AG08395 (cell line): ENCODE measurements around the gene GLB1L.
A peak's percentile ranks its signal among the peaks of the same experiment; 100 is the strongest.
"Not testable (repeated sequence)": the region's sequence is repeated elsewhere in the genome, so short reads cannot be mapped to it uniquely, and the experiment has no call there.

Source experiments
- DNase-seq: peaks from one replicate; pipeline ENCODE4 v3.0.0; 2012; ENCODE audit warnings: mixed read lengths, low spot score

The GLB1L gene

DNA sequence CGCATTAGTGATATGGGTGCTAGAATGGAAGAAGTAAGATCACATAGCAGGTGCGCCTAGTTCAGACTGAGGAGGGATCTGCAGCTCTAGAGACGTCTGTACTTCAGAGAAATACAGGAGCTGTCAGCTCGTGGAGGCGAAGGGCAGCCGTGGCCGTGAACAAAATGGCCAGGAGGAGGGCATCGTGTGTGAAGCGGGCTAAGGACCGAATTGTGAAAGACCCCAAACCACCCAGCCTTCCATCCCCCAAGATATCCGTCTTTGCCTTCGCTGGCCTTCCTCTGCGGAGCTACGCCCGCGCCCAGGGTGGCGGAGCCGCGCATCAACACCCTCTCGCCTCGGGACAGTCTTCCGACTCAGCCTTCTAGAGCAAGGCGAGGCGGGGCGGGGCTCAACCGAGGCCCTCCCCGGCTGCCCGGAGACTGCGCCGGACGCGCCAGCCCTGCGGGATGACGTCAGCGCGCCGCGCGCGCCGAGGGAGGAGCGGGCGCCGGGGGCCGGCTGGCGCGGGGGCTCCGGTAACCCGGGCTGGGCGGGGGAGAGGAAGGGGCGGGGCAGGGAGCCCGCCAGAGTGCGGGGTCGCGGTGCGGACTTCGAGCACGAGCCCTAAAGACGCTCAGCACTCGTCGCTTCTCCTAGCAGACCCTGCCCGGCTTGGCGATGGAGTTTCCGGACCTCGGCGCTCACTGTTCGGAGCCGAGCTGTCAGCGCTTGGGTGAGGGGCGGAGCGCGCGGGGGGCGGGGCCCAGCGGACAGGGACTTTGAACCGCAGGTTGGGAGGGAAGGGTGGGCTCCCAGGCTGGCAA is 38.7 kb downstream of the GLB1L start, which contains the start of gene ZFAND2B:
Gene ZFAND2B, plus strand, starts transcription at position 455 of the 806 bp plus-strand sequence. Its CDS starts 206 bp downstream, at position 661.
- peak; percentile 99 for DNase-seq

DNA sequence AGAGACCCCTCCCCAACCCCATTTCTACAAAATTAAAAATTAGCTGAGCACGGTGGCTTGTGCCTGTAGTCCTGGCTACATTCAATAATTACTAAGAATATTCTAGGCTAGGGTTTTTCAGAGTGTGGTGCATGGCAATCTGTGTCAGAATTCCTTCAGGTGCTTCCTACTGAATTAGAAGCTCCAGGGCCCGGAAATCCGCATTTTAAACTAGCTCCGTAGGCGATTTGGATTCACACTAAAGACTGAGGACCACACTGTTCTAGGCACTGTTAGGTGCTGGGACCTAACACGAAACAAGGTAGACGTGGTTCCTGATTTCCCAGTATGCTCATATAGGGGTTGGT is 39.3 kb downstream of the GLB1L start:
- no peak for DNase-seq

DNA sequence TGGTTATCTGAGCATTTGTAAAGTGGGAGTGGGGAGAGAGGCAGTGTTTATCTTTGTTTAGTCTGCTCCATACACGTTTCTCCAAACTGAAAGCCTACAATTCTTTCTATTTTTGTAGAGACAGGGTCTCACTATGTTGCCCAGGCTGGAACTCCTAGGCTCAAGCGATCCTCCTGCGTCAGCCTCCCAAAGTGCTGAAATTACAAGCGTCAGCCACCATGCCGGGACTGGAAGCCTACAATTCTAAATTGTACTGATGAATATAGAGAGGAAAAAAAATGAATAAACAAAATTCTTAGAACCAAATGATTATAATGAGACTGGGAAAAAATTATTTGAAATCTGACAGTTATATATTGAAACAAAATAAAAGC is 40.1 kb downstream of the GLB1L start:
- DNase-seq, result no peak

DNA sequence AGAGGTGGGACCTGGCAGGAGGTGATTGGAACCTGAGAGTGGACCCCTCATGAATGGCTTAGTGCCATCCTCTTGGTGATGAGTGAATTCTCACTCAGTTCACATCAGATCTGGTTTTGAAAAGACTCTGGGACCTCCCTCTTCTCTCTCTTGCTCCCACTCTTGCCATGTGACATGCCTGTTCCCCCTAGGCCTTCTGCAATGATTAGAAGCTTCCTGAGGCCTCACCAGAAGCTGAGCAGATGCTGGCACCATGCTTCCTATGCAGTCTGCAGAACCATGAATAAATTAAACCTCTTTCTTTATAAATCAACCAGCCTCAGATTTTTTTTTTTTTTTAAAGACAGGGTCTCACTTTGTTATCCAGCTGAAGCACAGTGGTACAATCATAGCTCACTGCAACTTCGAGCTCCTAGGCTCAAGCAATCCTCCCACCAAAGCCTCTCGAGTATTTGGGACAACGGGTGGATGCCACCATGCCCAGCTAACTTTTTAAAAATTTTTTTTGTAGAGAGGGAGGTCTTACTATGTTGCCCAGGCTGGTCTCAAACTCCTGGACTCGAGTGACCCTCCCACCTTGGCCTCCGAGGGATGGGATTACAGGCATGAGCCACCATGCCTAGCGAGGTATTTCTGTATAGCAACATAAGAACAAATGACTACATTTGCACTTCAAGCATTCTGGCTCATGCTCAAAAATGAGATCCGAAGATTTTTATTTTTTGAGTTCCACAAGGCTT is 40.6 kb downstream of the GLB1L start:
- DNase-seq, result no peak

DNA sequence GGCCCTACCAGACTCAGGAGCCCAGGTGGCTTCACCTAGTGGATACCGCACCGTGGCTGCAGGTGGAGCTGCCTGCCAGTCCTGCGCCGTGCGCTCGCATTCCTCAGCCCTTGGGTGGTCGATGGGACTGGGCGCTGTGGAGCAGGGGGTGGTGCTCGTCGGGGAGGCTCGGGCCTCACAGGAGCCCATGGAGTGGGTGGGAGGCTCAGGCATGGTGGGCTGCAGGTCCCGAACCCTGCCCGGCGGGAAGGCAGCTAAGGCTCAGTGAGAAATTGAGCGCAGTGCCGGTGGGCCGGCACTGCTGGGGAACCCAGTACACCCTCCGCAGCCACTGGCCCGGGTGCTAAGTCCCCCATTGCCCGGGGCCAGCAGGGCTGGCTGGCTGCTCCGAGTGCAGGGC is 43.9 kb downstream of the GLB1L start:
- DNase-seq, result not testable (repeated sequence)

DNA sequence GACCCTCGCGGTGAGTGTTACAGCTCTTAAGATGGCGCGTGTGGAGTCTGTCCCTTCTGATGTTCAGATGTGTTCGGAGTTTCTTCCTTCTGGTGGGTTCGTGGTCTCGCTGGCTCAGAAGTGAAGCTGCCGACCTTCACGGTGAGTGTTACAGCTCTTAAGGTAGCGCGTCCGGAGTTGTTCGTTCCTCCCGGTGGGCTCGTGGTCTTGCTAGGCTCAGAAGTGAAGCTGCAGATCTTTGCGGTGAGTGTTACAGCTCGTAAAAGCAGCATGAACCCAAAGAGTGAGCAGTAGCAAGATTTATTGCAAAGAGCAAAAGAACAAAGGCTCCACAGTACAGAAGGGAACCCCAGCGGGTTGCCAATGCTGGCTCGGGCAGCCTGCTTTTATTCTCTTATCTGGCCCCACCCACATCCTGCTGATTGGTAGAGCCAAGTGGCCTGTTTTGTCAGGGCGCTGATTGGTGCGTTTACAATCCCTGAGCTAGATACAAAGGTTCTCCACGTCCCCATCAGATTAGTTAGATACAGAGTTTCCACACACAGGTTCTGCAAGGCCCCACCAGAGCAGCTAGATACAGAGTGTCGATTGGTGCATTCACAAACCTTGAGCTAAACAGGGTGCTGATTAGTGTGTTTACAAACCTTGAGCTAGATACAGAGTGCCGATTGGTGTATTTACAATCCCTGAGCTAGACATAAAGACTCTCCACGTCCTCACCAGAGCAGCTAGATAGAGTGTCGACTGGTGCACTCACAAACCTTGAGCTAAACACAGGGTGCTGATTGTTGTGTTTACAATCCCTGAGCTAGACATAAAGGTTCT is 44.5 kb downstream of the GLB1L start:
- DNase-seq, result not testable (repeated sequence)

DNA sequence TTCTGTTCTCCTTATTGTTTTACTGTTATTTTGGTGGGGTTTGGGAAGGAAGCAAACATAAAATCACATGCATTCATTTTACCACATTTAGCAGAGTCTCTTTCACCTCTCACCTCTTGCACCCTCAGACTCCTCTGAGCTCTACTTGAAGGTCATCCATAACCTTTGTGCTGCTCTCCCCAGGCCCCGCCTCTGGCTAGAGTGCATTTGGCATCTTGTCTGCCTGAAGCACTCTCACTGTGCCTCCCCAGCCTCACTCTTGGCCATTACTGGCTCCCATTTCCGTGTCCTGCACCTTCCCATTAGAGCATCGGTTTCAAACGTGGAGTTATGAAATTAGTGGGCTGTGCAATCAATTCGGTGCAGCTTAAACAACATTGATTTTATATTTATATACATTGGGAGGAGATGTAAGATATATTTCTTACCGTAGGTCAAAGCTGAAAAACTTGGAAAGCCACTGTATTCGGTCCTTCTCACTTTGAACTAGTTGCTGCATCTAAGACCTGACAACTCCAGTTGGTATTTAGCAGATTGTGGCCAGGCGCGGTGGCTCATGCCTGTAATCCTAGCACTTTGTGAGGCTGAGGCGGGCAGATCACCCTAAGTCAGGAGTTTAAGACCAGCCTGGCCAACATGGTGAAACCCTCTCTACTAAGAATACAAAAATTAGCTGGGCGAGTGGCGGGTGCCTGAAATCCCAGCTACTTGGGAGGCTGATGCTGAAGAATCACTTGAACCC is 45.6 kb downstream of the GLB1L start:
- no peak for DNase-seq

DNA sequence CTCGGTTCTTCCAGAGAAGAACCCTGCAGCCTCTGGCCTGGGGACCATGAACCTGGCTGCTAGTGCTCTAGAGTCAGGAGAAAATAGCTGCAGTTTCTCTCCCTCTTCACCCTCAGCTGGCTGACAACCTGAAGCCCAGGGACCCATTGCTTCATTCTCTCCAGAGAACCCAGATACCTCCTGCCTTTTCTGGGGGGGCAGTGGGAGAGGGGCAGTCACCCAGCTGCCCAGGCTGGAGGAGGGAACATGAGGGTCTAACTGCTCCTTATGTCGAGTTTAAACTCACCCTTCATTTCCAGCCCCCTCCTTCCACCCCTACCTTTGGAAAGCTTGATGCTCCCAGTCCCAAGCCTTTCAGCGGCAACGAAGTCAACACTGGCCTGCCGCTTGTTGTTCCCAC is 46.3 kb downstream of the GLB1L start:
- DNase-seq, result no peak

DNA sequence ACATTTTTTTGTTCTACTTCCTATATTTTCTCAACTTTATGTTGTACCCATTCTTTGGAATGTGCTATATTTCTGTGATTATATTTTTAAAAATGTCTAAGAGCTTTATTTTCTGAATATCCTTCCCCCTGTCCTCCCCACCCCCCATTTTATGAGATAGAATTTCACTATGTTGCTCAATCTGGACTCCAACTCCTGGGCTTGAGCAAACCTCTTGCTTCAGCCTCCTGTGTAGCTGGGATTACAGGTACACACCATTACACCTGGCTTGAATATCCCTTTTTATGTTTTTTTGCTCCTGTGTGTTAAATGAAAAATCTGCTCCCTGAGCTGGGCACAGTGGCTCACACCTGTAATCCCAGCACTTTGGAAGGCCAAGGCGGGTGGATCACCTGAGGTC is 47.9 kb downstream of the GLB1L start:
- DNase-seq, result no peak

DNA sequence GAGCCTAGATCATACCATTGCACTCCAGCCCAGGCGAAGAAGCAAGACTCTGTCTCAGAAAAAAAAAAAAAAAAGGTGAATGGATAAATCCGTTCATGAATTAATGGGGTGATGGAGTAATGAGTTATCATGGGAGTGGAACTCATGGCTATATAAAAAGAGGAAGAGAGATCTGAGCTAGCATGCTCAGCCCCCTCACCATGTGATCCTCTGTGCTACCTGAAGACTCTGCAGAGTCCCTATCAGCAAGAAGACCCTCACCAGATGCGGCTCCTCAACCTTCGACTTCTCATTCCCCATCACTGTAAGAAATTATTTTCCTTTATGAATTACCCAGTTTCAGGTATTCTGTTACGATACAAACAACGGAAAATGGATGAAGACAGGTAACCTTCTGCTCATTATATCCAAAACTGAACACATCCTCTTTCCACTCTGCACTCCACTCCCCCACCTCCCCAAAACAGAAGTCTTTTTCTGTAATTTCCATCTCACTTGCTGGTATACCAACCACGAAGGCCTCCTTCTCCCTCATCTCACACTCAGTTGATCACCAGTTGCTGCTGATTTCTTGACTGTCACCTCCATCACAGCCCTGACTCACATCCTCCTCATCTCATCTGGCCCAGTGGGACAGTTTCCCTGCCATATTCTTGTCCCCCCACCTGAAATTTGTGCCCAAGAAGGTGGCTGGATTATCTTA is 58.3 kb downstream of the GLB1L start:
- DNase-seq, result no peak
